Glomerular visceral epithelial cell (primary cell): Measurements from ENCODE around the gene TNNT1.

Experiments
- DNase-seq: peaks from one replicate; pipeline ENCODE4 v3.0.0-alpha.2; 2016; ENCODE audit errors: extremely low spot score

Gene TNNT1

GRCh38 chr19:55141696-55142095 is 7.3 kb downstream of the TNNT1 start:
- DNase-seq = no peak

DNA sequence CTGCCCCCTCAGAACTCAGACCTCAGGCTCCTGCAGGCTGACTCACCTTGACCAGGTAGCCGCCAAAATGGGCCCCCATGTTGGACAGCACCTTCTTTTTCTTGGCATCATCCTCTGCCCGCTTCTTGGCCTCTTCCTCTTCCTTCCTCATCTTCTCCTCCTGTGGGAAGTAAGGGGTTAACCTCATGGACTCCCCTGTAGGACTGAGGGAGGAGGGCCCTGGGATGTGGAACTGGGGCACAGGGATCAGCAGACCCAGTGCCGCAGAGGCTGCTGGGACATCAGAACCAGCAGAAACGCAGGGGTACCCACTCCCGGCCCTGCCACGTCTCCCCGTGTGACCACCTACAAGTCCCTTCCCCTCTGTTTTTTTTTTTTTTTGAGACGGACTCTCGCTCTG is 11.1 kb downstream of the TNNT1 start:
- no peak for DNase-seq

DNA sequence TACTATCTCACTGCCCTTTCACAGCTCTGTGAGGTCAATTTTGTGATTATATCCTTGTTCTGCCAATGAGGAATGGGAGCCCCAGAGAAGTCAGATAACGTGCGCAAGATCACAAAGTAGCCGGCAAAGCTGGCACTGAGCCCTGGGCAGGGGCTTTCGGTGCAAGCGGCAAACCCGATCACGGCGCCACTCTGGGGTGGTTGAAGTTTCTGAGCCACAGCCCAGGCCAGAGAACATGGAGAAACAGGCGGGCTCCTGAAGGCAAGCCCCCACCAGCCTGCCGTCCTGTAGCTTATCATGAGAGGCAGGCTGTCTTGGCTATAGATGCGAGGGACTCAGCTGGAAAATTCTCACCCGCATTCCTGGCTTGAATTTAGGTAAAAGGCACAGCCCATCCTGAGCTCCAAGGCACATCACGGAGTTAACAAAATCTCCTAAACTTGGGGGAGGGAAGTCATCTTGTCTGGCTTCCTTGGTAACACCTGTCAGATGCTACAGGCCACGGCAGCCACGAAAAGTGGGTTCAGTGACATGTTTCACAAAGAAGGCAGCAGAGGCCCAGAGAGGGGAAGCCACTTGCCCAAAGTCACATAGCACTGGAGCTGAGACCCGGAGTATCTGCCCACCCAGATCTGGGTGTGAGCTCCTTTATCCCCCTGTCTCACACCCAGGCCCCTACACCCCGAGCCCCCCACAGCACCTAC is 12.5 kb downstream of the TNNT1 start:
- DNase-seq = no peak

DNA sequence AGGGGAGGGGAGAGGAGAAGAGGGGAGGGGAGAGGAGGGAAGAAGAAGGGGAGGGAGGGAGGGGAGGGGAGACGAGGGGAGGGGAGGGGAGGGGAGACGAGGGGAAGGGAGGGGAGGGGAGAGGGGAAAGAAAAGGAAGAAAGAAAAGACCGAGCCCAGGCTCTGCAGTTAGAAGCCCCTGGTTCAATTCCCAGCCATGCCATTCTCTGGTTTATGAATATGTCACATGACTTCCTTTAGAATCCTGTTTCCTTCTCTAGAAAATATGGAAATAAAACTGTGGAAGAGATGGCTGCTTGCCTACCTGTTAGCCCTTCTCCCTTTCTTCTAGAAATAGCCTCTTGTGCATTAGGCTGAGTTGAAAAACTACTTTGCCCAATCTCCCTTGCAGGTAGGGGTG is 14.3 kb downstream of the TNNT1 start:
- no peak for DNase-seq

GRCh38 chr19:55133639-55134444 is 15.2 kb downstream of the TNNT1 start:
- DNase-seq = no peak

- no peak for DNase-seq
Observed at GRCh38 chr19:55132453-55133129, 16.4 kb downstream of the TNNT1 start.

- no peak for DNase-seq
Observed at GRCh38 chr19:55131421-55131820, 17.6 kb downstream of the TNNT1 start.

- DNase-seq = no peak
Observed at GRCh38 chr19:55119053-55119452, 30.0 kb downstream of the TNNT1 start.

GRCh38 chr19:55118401-55118991 is 30.5 kb downstream of the TNNT1 start:
- DNase-seq = no peak

- peak; percentile 99 for DNase-seq
Observed at GRCh38 chr19:55117663-55118391, 31.2 kb downstream of the TNNT1 start.

DNA sequence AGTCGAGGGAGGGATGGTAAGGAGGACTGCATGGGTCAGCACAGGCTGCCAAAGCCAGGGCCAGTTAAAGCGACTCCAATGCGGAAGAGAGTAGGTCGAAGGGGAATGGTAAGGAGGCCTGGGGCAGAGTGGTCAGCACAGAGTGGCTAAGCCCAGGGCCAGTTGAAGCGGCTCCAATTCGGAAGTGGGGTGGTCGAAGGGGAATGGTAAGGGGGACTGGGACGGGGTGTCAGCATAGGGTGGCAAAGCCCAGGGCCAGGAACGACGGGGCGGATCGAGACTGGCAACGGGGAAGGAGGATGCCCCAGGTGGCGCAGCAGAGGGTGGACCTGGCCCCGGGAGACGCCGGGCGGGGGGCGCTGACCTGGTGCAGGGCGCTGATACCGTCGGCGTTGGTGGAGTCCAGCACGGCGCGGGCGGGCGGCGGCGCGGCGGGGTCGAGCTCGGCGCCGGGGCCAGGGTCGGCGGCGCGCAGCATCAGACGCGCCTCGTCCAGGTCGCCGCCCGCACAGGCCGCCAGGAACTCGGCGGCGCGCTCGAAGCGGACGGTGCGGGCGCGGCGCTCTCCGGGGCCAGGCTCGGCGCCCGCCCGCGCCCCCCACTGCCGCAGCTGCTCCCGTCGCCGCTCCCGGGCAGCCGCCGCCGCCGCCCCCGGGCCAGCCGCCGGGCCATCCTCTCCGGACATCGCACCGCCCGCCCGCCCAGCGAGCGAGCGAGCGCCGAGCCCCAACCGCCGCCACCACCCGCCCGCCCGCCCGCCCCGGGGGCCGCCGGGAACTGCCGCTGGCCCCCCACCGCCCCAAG is 31.9 kb downstream of the TNNT1 start, which contains the start of gene PPP1R12C:
Gene PPP1R12C (minus strand): TSS at position 779 of the 804 bp plus-strand sequence. CDS start 94 bp downstream, at position 685.
- peak; percentile 19 for DNase-seq

GRCh38 chr19:55116232-55116858 is 32.7 kb downstream of the TNNT1 start:
- DNase-seq = peak; percentile 60

- DNase-seq = no peak
Observed at GRCh38 chr19:55115446-55116065, 33.5 kb downstream of the TNNT1 start.

DNA sequence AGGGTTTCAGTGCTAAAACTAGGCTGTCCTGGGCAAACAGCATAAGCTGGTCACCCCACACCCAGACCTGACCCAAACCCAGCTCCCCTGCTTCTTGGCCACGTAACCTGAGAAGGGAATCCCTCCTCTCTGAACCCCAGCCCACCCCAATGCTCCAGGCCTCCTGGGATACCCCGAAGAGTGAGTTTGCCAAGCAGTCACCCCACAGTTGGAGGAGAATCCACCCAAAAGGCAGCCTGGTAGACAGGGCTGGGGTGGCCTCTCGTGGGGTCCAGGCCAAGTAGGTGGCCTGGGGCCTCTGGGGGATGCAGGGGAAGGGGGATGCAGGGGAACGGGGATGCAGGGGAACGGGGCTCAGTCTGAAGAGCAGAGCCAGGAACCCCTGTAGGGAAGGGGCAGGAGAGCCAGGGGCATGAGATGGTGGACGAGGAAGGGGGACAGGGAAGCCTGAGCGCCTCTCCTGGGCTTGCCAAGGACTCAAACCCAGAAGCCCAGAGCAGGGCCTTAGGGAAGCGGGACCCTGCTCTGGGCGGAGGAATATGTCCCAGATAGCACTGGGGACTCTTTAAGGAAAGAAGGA is 34.4 kb downstream of the TNNT1 start:
- DNase-seq = no peak

- peak; percentile 97 for DNase-seq
Observed at GRCh38 chr19:55113570-55114039, 35.4 kb downstream of the TNNT1 start.

DNA sequence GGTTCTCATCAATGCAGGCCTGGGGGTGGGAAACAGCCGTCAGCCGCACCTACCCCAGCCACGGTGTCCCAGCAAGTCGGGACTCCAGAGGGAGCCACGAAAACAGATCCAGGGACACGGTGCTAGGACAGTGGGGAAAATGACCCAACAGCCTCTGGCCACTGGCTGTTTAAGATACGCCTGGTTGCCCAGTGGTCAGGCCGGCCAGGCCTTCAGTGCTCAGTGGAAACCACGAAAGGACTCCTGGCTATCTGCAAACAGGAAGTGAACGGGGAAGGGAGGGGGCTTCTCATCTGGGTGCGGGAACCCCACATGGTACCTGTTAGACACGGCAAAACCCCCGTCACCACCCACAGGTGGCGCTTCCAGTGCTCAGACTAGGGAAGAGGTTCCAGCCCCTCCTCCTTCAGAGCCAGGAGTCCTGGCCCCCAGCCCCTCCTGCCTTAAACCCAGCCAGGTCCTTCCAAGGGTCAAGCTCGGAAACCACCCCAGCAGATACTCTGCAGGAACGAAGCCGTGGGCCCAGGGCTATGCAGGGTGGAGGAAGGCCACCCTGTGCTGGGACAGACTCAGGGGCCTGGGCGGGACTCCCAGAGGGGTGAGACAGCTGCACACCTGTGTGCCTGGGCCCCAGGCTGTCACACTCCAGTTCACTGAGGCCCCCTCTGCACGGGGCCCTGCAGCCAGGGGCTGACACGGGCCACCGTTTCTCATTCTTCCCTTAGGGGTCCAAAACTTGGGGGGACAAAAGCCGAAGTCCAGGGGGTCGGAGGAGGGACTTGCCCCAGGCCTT is 36.0 kb downstream of the TNNT1 start:
- peak; percentile 57 for DNase-seq

GRCh38 chr19:55112246-55112776 is 36.7 kb downstream of the TNNT1 start:
- no peak for DNase-seq

GRCh38 chr19:55111238-55111831 is 37.7 kb downstream of the TNNT1 start:
- DNase-seq = no peak
